HG02642 (cell line): ENCODE results near the gene EPHB1.

Experiments
- ATAC-seq: cut with Tn5 transposase; IDR thresholded peaks from one replicate; pipeline ENCODE4 v1.9.1; 2021; ENCODE audit warnings: mild to moderate bottlenecking; ENCODE audit not compliant: unreplicated experiment, poor library complexity

Gene EPHB1

DNA sequence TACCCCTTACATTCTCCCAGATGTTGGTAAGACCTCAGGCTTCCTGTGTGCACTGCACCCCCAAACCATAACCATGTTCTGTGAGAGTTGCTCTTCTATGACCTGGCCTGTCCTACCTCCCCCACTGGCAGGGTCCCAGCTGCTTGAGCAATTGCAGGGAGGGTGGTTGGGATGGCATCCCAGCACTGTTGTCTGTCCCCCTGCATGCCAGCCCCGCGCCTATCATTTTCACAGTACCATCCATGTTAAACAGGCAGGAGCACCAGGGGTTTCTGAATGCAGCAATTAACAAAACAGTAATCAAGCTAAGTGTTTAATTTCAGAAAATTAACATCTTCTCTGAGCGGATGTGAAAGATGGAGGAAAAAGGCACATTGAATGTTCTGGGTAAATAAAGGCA is 345.5 kb downstream of the EPHB1 start:
- no peak for ATAC-seq

DNA sequence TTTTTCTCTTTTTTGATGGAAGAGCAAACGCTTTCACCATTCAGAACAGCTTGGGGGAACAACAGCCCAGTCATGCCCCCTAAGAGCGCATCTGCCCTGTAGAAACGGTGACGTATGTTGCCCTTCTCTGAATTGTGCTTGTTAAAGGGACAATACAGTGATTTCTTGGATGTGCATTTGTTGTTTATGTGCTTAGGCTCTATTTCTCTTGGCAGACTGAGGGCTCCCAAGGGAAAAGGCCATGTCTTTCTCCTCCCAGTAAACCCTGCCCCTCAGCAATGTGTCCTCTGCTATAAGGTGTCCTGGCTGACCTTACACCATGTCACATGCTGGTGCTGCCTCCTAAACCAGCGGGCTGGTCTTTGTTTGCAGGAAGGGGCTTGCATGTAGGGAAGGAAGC is 346.1 kb downstream of the EPHB1 start:
- no peak for ATAC-seq

DNA sequence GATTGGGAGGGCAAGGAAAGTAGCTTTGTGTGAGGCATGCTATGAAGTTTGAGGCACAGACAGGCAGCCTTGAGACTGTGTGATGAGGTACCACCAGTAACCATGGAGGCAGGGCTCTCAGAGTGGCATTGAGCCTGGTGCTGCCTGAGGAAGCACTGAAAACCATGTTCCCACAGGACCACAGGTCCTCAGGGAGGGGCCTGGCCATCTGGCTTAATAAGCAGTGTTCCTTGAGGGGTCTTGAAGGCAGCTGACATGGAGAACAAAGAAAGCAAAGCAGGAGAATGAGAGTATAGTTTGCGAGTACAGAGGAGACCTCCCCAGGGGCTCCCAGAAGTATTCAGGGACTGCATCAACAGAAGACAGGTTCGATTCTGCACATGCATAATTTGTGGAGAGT is 346.6 kb downstream of the EPHB1 start:
- ATAC-seq: no peak

DNA sequence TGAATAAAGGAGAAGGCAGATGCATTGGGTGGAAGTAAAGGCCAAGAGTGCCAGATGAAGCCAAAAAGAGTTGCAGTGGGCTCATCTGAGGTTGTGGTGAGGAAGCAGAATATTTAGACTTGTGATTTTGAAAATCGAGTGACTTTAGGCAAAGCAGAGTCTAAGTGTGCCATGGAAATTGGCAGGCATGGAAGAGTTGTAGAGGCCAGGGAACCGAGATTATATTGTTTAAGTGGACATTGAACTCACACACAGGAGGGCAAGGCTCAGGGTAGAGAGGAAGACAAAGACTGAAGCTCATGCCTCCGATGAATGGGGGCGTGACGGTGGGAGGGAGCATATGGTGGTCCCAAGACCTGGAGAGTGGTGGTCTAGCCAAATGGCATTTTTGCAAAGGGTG is 347.5 kb downstream of the EPHB1 start:
- ATAC-seq: no peak

DNA sequence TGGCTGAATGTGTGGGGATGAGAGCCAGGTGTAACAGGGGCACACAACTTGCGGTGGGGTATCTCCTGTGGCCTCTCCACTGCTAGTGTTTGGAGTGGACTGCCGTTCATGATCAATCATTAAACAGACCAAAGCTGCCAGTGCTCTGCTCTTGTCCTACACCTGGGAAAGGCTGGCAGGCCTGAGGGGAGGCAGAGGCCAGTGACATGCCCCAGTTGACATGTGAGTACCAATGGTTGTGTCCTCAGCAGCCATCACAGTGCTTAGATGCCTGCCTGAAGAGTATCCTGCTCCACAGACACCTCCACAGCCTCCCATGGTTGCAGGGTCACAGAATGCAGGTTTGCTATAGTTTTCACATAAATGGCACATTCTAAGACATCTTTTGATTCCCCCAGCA is 348.4 kb downstream of the EPHB1 start:
- ATAC-seq: no peak

DNA sequence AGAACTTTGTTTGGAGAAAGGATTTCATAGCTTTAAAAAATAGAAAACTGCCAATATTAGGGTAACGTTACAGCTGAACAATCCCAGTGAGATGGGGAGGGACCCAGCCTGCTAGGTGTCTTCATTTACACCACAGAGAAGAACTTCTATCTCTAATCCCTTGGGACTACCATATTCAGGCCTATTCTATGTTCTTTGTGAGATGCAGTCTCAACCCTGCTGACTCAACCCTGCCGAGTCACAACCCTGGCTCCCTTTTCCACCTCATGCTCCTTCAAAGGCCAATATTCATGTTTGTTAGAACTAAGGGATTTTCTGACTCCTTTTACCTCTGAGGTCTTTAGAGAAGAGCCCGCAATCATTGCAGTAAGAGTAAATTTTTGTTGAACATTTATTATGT is 350.5 kb downstream of the EPHB1 start:
- no peak for ATAC-seq

DNA sequence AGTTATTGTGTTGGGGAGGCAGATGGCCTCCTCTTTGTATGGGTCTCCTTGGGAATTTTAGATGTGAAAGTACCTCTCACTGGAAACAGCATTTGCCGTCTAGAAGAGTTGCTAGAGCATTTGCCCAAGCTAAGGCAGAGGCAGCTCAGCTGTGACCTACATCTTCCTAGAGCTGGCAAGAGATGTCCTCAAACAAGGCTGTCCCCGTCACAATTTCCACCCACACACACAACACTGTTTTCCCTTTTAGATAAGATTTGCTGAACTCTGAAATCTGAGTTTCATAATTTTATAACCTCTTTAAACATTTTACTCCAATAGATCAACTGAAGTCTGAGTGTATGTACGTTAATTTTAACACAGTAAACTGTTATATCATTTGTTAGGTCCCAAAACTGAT is 352.6 kb downstream of the EPHB1 start:
- ATAC-seq: no peak

DNA sequence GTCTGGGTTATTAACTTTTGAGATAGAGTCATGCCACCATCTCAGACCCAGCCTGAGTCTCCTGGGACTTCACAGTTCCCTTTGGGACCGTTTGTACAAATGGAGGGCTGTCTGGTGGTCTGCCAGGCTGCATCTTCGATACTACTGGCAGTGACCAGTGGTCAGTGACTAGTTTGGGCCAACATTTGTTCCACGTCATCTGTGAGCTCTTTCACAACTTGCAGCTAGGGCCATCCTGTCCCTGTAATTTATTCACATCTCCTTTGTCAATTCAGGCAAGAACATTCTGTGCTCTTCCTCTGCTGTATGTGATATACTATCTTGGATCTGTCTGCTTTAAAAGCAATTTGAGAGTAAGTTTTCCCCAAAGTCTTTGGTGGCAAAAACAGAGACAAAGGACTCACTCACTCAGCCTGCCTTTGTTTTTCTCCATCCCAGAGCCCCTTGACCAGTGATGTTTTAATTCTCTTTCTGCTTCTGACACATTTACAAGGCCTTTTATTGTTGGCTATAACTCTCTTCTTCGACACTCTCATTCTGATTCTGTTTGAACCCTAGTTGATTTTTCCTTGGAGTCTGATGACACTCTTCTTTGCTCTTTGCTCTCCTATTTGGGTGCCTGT is 353.4 kb downstream of the EPHB1 start:
- no peak for ATAC-seq

DNA sequence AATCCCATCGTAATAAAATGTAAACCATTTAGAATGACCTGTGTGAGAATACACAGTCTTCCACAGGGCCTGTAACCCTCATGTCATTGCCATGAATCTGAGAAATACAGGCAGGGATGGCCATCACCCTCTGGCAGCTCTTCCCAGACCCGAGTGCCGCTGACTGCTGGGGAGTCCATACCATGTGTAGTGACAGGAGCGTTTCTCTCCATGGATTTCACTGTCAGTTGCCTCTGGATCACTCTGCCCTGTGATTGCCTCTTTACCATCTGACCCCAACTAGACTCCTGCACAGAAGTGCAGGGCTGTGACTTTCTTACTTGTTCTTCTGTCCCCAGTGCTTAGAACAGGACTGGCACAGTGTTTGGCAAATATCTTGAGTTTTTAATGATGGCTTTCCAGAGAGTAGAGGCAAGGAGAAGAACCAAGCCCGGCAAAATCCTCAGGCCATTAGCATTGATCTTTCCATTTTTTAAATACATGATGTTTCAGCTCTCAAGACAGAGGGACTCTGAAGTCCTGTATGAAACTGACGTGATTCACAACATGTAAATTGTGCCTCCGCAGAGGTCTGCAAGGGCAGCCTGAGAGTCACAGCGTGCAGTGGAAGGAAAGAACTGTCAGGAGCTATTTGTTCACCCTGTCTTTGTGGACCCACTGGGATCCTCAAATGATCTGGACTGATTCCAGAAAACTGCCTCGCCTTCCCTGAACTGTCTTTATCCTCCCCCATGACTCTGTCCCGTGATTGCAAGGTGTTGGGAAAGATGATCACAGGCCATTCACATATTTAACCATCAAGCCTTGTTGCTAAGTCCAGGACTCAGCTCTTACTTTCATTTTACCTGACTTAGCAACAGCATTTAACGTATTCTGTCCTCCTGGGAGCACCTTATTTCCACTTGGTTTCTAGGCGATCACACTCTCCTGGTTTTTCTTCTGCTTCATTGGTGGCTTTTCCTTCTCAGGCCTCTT is 354.9 kb downstream of the EPHB1 start:
- no peak for ATAC-seq

DNA sequence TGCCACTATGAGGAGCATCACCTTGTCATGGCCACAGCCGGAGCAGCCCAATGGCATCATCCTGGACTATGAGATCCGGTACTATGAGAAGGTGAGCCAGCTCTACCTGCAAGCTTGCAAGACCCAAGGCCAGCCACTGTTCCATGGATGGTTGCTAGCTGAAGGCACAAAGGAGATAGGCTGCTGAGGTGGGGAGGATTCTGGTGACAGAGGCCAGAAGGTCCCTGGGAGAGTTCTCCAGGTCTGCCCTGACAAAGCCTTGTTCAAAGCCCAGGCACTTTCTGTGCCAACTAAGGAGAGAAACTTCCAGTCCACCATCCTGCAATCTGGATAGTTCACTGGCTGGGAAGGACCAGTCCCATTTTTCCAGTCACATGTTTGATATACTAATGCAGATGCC is 359.1 kb downstream of the EPHB1 start:
- no peak for ATAC-seq

DNA sequence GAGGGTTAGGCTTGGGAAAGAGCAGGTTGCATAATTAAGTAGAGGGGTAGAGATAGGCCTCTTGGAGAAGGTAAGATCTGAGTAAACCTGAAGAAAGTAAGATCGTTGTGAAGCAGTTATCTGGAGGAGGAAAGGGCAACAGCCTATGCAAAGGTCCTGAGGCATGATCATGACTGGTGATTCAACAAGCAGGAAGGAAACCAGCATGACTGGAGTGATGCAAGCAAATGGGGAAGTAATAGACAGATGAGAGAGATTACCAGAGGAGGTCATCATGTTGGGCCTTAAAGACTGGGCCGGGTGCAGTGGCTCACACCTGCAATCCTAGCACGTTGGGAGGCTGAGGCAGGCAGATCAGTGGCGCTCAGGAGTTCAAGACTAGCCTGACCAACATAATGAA is 360.2 kb downstream of the EPHB1 start:
- ATAC-seq: no peak

DNA sequence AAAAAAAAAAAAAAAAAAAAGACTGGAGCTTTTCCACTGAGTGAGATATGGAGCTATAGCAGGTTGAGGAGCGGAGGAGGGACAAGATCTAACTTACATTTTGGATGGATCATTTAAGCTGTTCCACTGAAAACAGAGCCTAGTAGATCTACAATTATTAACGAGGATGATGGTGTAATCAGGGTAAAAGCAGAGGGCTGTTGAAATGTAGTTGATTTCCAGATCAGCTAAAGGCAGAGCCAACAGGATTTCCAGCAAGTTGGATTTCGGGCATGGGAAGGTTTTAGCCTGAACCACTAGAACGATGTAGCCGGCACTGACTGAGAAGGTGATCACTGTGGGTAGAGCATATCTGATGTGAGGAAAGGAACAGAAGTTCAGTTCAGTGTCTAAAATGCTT is 360.7 kb downstream of the EPHB1 start:
- ATAC-seq: no peak

DNA sequence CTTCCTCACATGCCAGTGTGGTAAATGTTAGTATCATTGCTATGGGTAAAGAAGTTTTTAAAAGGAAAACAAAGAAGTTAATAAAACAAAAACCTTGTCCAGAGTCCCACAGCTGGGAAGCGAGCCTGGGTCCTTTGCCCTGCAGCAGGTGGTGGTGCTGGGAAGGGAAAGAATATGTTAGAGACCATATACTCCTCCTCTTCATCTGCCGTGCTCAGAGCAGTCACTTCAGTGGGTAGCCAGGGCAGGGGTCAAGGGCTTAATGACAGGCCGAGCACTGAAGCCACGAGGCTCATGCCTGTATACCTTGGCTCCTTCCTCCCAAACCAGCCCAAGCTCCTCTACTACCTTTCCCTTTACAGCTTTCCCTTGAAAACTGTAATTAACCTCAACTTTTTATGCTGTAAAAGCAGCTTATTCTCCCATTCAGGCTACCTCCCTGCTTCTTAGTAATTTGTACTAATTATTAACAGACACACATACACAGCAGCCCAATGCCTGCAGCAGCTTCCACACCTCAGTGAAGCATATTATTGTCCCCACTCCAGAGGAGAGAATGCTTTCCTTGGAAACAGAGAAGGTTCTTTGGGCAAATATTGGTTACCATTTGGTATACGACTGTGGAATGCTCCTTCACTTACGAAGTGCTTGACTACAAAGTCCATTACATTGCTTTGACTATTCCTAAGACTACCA is 362.1 kb downstream of the EPHB1 start:
- no peak for ATAC-seq

DNA sequence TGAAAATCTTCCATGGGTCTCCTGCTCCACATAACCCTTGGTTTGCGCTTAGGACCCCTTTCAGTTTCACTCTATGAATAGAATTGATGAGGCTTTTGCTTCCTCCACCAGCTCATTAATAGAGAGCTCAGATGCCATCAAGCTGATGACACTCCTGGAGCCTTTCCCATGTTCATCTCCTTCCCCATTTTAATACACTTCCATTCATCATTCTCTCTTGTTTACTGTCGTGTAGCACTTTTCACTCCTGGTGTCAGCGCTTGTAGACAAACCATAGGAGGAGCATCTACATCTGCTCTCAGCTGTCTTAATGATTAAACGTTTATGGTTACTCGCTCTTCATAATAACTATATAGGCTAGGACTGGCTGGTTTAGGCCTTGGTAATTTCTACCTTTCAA is 363.5 kb downstream of the EPHB1 start:
- ATAC-seq: no peak

DNA sequence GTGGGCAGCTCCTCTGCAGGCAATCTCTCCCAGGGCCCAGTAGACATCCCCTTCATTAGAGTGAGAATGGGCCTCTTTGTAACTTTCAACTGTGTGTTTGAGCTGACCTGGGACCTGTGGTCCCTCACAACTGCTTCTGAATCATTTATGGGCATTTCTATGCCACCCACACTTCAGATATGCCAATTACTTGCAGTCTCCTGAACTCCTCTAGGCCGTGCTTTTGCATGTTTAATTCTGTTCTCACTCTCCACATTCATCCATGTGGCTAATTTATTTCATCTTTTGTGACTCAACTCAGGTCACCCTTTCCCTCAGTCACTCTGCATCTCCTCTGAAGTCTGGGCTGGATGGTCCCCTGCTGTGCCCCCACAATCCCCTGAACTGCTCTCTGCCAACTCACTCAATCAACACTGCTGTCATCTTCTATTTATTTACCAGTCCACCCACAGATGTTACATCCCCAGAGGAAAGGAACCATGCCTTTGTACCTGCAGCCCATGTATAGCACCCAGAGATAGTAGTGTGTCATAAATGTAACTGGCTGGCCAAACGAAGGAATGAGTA is 364.7 kb downstream of the EPHB1 start:
- no peak for ATAC-seq

DNA sequence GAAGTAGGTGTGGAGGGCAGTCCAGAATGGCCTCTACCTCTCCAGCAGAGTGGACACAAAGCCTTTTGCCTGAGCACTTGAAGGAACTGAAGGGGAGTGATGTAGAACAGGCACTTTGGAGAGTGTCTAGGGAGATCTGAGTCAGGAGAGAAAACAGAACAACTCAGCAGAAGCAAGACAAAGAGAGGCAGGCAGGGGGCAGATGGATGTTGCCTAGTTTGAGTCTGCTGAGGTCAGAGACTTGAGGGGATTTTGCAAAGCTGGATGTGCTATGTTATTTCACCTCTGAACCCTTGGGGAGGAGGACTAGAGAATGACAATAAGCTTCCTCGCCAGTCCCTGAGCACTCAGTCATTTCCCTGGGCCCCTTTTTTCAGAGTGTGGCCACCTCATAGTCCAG is 366.4 kb downstream of the EPHB1 start:
- no peak for ATAC-seq

DNA sequence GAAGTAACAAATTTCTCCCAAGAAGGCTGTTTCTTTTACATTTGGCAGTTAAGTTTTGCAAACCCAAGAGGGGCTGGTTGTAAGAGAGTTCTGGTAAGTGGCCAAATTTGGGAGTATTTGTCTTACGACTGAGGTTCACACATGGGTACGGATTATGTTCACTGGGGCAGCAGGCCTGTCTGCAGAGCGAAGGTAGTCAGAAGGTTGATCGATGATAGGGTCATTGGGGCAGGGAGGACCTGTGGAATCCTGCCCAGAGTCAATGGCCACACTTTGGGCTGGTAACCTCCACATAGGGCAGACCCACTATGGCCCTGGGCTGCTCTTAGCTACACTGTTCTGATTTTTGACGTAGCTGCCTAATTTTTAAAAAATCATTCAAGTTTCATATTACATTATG is 368.6 kb downstream of the EPHB1 start:
- no peak for ATAC-seq

DNA sequence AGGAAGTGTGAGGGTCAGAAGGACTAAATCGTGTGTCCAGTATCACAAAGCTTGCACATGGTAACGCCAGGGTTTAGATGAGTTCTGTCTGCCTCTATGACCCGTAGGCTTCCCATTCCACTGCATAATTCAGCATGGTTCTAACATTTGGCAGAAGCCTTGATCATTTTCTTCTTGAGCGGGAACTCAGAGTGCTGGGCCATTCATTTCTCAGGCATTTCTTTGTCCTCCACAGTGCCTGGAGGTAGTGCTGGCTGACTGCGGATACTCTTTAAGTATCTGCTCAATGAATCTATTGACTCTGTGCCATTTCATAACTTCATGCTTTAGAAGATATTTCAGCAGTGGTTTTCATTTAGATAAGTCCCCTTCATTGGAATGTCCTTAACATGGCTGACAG is 370.2 kb downstream of the EPHB1 start:
- no peak for ATAC-seq

DNA sequence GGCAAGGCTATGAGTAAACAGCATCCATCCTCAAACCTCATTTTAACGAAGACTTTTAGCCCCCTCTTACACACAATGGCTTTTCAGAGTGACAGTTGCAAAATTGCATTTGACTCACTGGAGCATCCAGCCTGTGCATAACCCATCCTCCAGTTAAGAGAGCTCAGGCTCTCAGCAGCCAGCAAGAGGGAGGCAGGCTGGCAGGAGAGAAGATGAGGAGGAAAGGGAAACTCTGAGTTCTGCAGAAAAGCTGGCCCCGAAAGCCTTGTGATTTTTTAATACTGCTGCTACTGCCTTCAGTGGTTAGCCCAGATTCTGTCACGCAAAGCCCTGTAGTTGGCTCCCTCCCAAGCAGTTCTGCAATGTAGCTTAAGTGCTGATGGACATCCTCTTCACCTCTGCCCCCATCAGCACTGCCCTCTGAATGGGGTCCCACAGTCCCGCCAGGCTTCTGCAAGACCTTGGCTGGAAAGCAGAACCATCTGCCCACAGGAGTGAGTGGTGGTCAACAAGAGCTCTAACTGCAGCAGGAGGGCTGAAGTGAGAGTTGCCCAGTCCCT is 371.3 kb downstream of the EPHB1 start:
- ATAC-seq: no peak

DNA sequence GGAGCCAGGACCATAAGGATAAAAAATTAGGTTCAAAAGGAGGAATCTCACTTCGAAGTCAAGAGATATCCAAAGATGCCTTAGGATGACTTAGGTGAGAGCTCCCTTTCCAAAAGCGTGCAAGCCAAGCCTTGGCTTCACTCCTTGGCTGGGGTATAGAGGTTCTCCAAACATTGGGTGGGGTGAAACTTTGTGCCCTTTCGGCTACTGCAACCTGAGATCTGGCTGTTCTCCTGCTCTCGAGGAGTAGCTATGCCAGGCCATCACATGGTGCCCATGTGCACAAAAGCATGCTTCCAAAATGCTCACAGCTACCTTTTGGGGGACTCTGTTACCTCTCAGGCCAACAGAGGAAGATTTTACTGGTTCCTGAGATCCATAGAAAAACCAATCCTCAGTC is 373.8 kb downstream of the EPHB1 start:
- ATAC-seq: no peak

DNA sequence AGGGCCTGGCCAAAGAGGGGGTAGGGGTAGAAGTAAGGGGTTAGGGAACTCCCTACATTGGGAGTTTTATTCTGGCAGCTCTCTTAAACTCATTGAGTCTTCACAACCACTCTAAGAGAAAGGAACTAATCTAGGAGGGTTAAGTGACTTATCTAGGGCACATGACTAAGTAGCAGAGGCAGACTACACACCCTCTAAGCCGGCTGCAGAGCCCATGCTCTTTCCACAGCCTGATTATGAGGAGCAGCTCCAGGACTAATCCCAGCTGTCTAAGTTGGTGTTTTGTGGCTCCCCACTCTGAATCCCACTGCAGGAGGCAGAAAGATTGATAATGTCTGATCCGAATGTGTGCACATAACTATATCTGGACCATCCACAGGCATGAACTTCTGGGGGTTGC is 374.6 kb downstream of the EPHB1 start:
- ATAC-seq: no peak
